Ishikawa (cell line): ENCODE measurements around the gene CALCR.
A peak's percentile ranks its signal among the peaks of the same experiment; 100 is the strongest.

ENCODE experiments used
- CEBPB ChIP-seq: IDR thresholded peaks from 2 replicates; pipeline ENCODE4 v1.6.1; 2012
- CREB1 ChIP-seq: IDR thresholded peaks from 2 replicates; pipeline ENCODE4 v1.6.1; 2012; ENCODE audit warnings: low read depth
- EGR1 ChIP-seq: IDR thresholded peaks from 2 replicates; pipeline ENCODE4 v1.6.1; 2012
- EP300 ChIP-seq: IDR thresholded peaks from 2 replicates; pipeline ENCODE4 v1.6.1; 2012; ENCODE audit warnings: borderline replicate concordance
- FOXM1 ChIP-seq: IDR thresholded peaks from 2 replicates; pipeline ENCODE4 v1.6.1; 2012; ENCODE audit warnings: low read depth, borderline replicate concordance
- MAX ChIP-seq: IDR thresholded peaks from 2 replicates; pipeline ENCODE4 v1.6.1; 2012
- NFIC ChIP-seq: IDR thresholded peaks from 2 replicates; pipeline ENCODE4 v1.6.1; 2012
- RAD21 ChIP-seq: IDR thresholded peaks from 2 replicates; pipeline ENCODE4 v1.6.1; 2012; ENCODE audit warnings: low read depth
- TAF1 ChIP-seq: IDR thresholded peaks from 2 replicates; pipeline ENCODE4 v1.6.1; 2012; ENCODE audit warnings: low read depth, mild to moderate bottlenecking
- TCF12 ChIP-seq: IDR thresholded peaks from 2 replicates; pipeline ENCODE4 v1.6.1; 2012; ENCODE audit warnings: low read depth
- TEAD4 ChIP-seq: IDR thresholded peaks from 2 replicates; pipeline ENCODE4 v1.6.1; 2012
- USF1 ChIP-seq: IDR thresholded peaks from 2 replicates; pipeline ENCODE4 v1.6.1; 2012
- YY1 ChIP-seq: IDR thresholded peaks from 2 replicates; pipeline ENCODE4 v1.6.1; 2012; ENCODE audit warnings: low read depth
- ZBTB7A ChIP-seq: IDR thresholded peaks from 2 replicates; pipeline ENCODE4 v1.6.1; 2012; ENCODE audit warnings: low read depth
- TF ChIP-seq, protein P1 (sequence below): IDR thresholded peaks from 2 replicates; pipeline ENCODE4 v1.6.1; 2012; ENCODE audit warnings: low read depth, mild to moderate bottlenecking

CALCR gene

GRCh38 chr7:93463764-93464163, 110.8 kb downstream of the CALCR start:
- no peak for TF ChIP-seq TEAD4
- TF ChIP-seq NFIC = no peak
- TF ChIP-seq USF1 = no peak
- no peak for TF ChIP-seq ZBTB7A

DNA sequence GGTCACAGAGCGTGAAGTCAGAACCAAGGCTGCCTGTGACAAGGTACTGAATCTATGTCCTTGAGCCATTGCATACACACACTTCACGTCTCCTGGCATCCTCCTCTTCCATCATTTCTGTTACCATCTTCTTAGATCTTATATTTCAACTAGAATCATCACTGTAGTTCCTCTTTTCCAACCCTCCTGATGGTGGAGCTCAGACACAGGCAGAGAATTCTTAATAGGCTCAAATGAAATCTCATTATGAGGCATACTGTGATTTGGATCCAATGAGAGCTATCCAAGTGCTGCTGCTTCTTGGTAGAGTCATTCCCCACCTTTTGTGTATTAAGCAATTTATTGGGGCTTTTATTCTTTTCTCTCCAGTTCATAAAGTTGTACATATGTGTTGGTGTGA, 113.2 kb downstream of the CALCR start:
- TF ChIP-seq RAD21 = peak; percentile 52
- TF ChIP-seq FOXM1 = no peak
- TF ChIP-seq, protein P1, sequence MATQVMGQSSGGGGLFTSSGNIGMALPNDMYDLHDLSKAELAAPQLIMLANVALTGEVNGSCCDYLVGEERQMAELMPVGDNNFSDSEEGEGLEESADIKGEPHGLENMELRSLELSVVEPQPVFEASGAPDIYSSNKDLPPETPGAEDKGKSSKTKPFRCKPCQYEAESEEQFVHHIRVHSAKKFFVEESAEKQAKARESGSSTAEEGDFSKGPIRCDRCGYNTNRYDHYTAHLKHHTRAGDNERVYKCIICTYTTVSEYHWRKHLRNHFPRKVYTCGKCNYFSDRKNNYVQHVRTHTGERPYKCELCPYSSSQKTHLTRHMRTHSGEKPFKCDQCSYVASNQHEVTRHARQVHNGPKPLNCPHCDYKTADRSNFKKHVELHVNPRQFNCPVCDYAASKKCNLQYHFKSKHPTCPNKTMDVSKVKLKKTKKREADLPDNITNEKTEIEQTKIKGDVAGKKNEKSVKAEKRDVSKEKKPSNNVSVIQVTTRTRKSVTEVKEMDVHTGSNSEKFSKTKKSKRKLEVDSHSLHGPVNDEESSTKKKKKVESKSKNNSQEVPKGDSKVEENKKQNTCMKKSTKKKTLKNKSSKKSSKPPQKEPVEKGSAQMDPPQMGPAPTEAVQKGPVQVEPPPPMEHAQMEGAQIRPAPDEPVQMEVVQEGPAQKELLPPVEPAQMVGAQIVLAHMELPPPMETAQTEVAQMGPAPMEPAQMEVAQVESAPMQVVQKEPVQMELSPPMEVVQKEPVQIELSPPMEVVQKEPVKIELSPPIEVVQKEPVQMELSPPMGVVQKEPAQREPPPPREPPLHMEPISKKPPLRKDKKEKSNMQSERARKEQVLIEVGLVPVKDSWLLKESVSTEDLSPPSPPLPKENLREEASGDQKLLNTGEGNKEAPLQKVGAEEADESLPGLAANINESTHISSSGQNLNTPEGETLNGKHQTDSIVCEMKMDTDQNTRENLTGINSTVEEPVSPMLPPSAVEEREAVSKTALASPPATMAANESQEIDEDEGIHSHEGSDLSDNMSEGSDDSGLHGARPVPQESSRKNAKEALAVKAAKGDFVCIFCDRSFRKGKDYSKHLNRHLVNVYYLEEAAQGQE = no peak
- TF ChIP-seq CREB1 = no peak

- TF ChIP-seq USF1 (no peak), TAF1 (no peak), FOXM1 (no peak), YY1 (no peak), NFIC (no peak), EP300 (no peak), TCF12 (no peak), EGR1 (no peak), MAX (no peak), TEAD4 (no peak), RAD21 (no peak), CREB1 (no peak), ZBTB7A (no peak)
Measured at GRCh38 chr7:93453262-93453661, 121.3 kb downstream of the CALCR start.

- TF ChIP-seq EP300 (no peak), EGR1 (no peak), USF1 (no peak), YY1 (no peak), NFIC (no peak), TEAD4 (no peak), CREB1 (no peak), RAD21 (no peak), ZBTB7A (no peak)
- TF ChIP-seq, protein P1 = no peak
Measured at GRCh38 chr7:93448176-93448575, 126.3 kb downstream of the CALCR start.

- TF ChIP-seq CEBPB (no peak), TEAD4 (no peak), EP300 (no peak), YY1 (no peak), CREB1 (no peak), TAF1 (no peak)
- TF ChIP-seq, protein P1 = no peak
Measured at GRCh38 chr7:93447509-93447908, 127.0 kb downstream of the CALCR start.
